Heart right ventricle (tissue), 16 donors: ENCODE results near the gene C4BPB. TPM values are rescaled to one million over a fixed set of nuclear protein-coding genes. Genes with fewer than 3 reads are reported as not detected.

Source experiments
- ATAC-seq, 8 donors: fragments of 200-7000 bp; cut with Tn5 transposase; one replicate each; pipeline ENCODE4 v1.9.1; 2020; ENCODE audit warnings: mild to moderate bottlenecking in 8 of 8, moderate library complexity in 8 of 8, moderate number of reproducible peaks in 1 of 8
- DNase-seq, 2 donors: peaks; one replicate each; pipeline ENCODE4 v3.0.0-alpha.2; 2020
- H3K27ac ChIP-seq, 10 donors: fragments of 200-600 bp; sonication (generic) in 2 of 10; one replicate each; pipeline versions ENCODE4 v1.5.0 to v1.8.0; 2020 to 2022; ENCODE audit warnings: mild to moderate bottlenecking in 3 of 10
- H3K27me3 ChIP-seq, 7 donors: fragments of 200-600 bp; one replicate each; pipeline ENCODE4 v1.8.0; 2021 to 2022; ENCODE audit warnings: mild to moderate bottlenecking in 2 of 7
- H3K36me3 ChIP-seq, 9 donors: fragments of 200-600 bp; sonication (generic) in 1 of 9; one replicate each; pipeline versions ENCODE4 v1.5.0 to v1.8.0; 2020 to 2022; ENCODE audit warnings: mild to moderate bottlenecking in 2 of 9
- H3K4me1 ChIP-seq, 9 donors: fragments of 200-600 bp; sonication (generic) in 1 of 9; one replicate each; pipeline versions ENCODE4 v1.5.0 to v1.8.0; 2020 to 2022; ENCODE audit warnings: mild to moderate bottlenecking in 4 of 9
- H3K4me3 ChIP-seq, 10 donors: fragments of 200-600 bp; sonication (generic) in 2 of 10; one replicate each; pipeline versions ENCODE4 v1.5.0 to v1.8.0; 2020 to 2022; ENCODE audit warnings: mild to moderate bottlenecking in 7 of 10, moderate library complexity in 2 of 10
- H3K9me3 ChIP-seq, 11 donors: fragments of 200-600 bp in 10 of 11; sonication (generic) in 2 of 11; one replicate each; pipeline versions ENCODE4 v1.5.0 to v1.8.0; 2013 to 2022; ENCODE audit warnings: mild to moderate bottlenecking in 2 of 11, control low read depth in 1 of 11, moderate library complexity in 1 of 11
- WGBS, 2 donors: extraction: QIAGEN DNeasy Blood & Tissue Kit; methylation state at CpG; one replicate each; pipeline ENCODE4 v1.1.7; 2013; ENCODE audit warnings: inconsistent platforms in 1 of 2; 5-methylcytosine and 5-hydroxymethylcytosine counted together
- intact Hi-C, 10 donors: fragments of 100-400 bp; cut with DNase I; formaldehyde crosslinking; loops; one replicate each; pipeline versions ENCODE4 v1.11.1 to v1.14.2; 2022
- polyA plus RNA-seq, 2 donors: library from polyadenylated mRNA; stranded (reverse); fragments of 200-250 nt; gene quantifications; one replicate each; pipeline ENCODE4 v1.2.3, GENCODE V29; 2013
- total RNA-seq, 10 donors: library from RNA; stranded (reverse); fragmentation: NEBNext Ultra II Directional in 3 of 10; extraction: Animal tissue kit (Norgen Biotek cat#: 25700) in 3 of 10; gene quantifications; one replicate each; pipeline versions ENCODE4 v1.2.1 to v1.2.4, GENCODE V29; 2021 to 2023
- TF ChIP-seq, protein P1 (sequence below), 9 donors: fragments of 200-600 bp; sonication (generic) in 2 of 9; IDR thresholded peaks; one replicate each; pipeline versions ENCODE4 v1.5.0 to v1.8.0; 2021 to 2022; ENCODE audit warnings: antibody characterized with exemption in 9 of 9, mild to moderate bottlenecking in 5 of 9, moderate library complexity in 1 of 9
- donor health status: Arrhythmogenic right ventricular cardiomyopathy.
- donor health status: ischemic (EF 13 %, LVEDD 7.1; RV severe dilation, severe dysfunction).
- donor health status: healthy with polysubstance abuse.
- donor health status: DM: no; HTN: yes; CAD: no.
- donor health status: DM: no; HTN: no; CAD: no.
- donor health status: ischemic (EF 25% LVEDD 6.9; RV normal size, moderate dysfunction).
- donor health status: ischemic (EF 25% LVEDD 5.7; RV mildly dilated, moderate dysfunction).
- donor health status: healthy.
- donor health status: DM: yes; HTN: yes; CAD: no.
- donor health status: Ischemic cardiomyopathy.
- donor health status: ischemic (EF 35%, LVEDD 5.7; RV mildly dilated, moderate dysfunction).
- donor health status: nonischemic (EF 11% LVEDD 7.7; RV severe dilation, severe dysfunction).
- donor health status: DM: yes; HTN: yes; CAD: no.
- donor health status: PGD.
- donor health status: ischemic (EF 29% LVEDD 5.4; RV normal size, mild dysfunction).
- donor health status: nonischemic (EF 23%, LVEDD 6.1; RV moderate dilation, normal function).

C4BPB gene
- total and polyA plus RNA-seq, 12 donors = 0.06 to 1.7 (median 0.53) TPM; not detected in 8

DNA sequence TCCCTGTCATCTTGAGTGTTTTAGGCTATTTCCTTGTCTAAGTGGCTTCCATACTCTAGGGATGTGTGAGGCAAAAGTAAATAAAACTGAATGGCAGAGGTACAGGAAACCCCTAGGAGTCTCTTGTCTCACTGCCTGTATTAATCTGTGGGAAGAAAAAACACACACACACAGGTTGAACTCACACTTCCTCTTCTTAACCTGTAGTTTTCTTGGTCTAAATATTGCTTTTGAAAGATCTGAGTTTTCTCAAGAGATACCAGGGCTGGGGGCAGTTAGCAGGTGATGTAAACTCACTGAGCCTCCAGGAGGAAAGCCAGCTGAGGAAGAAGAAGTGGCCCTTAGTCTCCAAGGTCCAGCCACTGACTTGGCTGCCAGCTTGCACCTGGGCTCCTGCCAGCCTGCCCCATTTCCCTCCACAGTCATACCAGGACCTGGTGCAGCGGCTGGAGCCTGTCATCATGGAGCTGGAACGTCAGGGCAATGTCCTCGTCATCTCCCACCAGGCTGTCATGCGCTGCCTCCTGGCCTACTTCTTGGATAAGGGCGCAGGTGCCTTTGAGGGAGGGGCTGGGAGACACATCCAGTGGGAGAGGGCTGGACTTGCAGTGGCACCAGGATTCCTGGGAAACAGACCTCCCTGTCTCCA, 18.7 kb upstream of the C4BPB start:
- peak; percentile 55 to 58 for DNase-seq
- Histone ChIP-seq H3K4me1 (peaks cover under 1 to 90% (median 26%) of the 10 kb centered on the region in 9 donors), H3K27ac (peak overlapping the region in 8 of 10 donors; percentile 50 to 80 (median 71)), H3K27me3 (no peaks in the 10 kb centered on the region), H3K36me3 (peaks cover 0 to 100% (median 29%) of the 10 kb centered on the region in 9 donors), H3K9me3 (no peaks in the 10 kb centered on the region), H3K4me3 (no peak overlapping the region)
- WGBS, 2 donors = 50 to 66% methylated on average over 5 of the region's 5 CpGs
- intact Hi-C loops = loop anchor here in 2 of 10 donors (10.0 kb wide), 2 partner anchors 145 to 435 kb away; partner anchors contain the start of genes DYRK3 (in 1 of the 2) and FCMR (in 1 of the 2)
- TF ChIP-seq, protein P1, sequence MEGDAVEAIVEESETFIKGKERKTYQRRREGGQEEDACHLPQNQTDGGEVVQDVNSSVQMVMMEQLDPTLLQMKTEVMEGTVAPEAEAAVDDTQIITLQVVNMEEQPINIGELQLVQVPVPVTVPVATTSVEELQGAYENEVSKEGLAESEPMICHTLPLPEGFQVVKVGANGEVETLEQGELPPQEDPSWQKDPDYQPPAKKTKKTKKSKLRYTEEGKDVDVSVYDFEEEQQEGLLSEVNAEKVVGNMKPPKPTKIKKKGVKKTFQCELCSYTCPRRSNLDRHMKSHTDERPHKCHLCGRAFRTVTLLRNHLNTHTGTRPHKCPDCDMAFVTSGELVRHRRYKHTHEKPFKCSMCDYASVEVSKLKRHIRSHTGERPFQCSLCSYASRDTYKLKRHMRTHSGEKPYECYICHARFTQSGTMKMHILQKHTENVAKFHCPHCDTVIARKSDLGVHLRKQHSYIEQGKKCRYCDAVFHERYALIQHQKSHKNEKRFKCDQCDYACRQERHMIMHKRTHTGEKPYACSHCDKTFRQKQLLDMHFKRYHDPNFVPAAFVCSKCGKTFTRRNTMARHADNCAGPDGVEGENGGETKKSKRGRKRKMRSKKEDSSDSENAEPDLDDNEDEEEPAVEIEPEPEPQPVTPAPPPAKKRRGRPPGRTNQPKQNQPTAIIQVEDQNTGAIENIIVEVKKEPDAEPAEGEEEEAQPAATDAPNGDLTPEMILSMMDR (IDR thresholded peaks at IDR 0.05) = no peak
- ATAC-seq = peak; percentile 56 to 90 (median 76)

DNA sequence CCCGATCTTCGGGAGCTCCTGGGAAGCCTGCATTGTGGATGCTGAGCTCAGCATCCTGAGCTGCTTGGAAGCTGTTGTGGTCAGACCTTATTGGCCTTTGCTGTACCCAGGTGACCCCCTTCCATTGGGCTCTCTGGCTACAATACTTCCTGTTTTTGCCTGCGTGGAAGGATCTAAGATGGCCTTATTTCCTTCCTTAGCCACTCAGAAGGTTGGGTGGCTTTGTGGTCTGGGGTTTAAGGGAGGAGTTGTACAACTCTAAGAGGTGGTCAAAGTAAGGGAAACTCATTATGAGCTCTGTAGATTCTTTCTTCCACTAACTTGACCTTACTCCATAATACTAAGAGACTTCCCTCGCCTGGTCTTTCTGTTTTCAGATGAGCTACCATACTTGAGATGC, 17.8 kb upstream of the C4BPB start:
- intact Hi-C loops = loop anchor here in 2 of 10 donors (10.0 kb wide), 2 partner anchors 146 to 436 kb away; partner anchors contain the start of genes DYRK3 (in 1 of the 2) and FCMR (in 1 of the 2)
- Histone ChIP-seq H3K4me1 (peaks cover 0 to 92% (median 29%) of the 10 kb centered on the region in 9 donors), H3K27me3 (no peaks in the 10 kb centered on the region), H3K27ac (peak overlapping the region in 8 of 10 donors; percentile 50 to 80 (median 71)), H3K36me3 (peaks cover 0 to 100% (median 33%) of the 10 kb centered on the region in 9 donors), H3K4me3 (no peak overlapping the region), H3K9me3 (no peaks in the 10 kb centered on the region)
- DNase-seq (no peak), ATAC-seq (peak in 1 of 8 donors; percentile 33)
- WGBS, 2 donors = 88 to 90% methylated on average over 4 of the region's 4 CpGs
- TF ChIP-seq, protein P1 (IDR thresholded peaks at IDR 0.05) = no peak

DNA sequence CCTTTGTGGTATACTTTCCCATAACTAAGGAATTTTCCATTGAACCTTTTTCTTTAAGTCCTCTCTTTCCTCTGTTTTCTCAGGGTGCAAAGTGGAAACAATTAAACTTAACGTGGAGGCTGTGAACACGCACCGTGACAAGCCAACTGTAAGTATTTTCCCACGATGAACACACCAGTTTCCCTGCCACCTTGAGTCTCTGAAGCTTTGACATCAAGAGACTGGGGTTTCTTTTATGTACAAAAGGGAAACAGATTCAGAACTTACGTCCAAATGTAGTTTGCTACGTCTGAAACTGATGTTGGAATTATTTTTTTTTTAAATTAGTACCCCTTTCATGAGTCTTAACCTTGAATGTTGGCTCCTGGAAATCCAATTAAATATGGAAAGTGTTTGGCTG, 17.2 kb upstream of the C4BPB start:
- Histone ChIP-seq H3K9me3 (no peaks in the 10 kb centered on the region), H3K36me3 (peaks cover 0 to 100% (median 33%) of the 10 kb centered on the region in 9 donors), H3K4me3 (no peak overlapping the region), H3K27me3 (no peaks in the 10 kb centered on the region), H3K4me1 (peaks cover 0 to 93% (median 29%) of the 10 kb centered on the region in 9 donors), H3K27ac (peak overlapping the region in 5 of 10 donors; percentile 3 to 80 (median 75))
- WGBS, 2 donors = 91 to 93% methylated on average over 6 of the region's 6 CpGs
- intact Hi-C loops = loop anchor here in 2 of 10 donors (10.0 kb wide), 2 partner anchors 147 to 437 kb away; partner anchors contain the start of genes DYRK3 (in 1 of the 2) and FCMR (in 1 of the 2)
- ATAC-seq (no peak), DNase-seq (no peak)
- TF ChIP-seq, protein P1 (IDR thresholded peaks at IDR 0.05) = no peak

DNA sequence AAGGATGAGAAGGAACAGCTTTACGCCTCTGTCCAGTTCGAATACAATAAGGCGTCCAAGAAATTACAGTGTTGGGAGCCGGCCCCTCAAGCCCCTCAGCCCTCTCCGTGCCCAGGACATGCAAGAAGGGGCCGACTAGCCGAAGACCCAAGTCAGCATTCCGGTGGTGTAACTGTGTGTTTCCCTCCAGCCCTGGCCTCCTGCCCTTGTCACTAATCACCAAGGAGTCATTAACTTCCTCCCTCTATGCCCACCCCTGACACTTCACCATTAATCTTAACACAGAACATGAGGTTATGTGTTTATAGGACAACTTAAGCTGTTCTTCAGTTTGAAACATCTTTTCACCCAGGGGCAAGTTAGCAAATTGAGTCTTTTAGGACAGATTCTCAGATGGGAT, 16.4 kb upstream of the C4BPB start:
- H3K4me3 ChIP-seq = no peak overlapping the region
- DNase-seq (no peak), ATAC-seq (no peak)
- intact Hi-C loops = loop anchor here in 2 of 10 donors (10.0 kb wide), 2 partner anchors 147 to 437 kb away; partner anchors contain the start of genes DYRK3 (in 1 of the 2) and FCMR (in 1 of the 2)
- peaks cover 0 to 94% (median 35%) of the 10 kb centered on the region in 9 donors for H3K4me1 ChIP-seq
- H3K27ac ChIP-seq = peak overlapping the region in 2 of 10 donors; percentile 79 to 80
- peaks cover 0 to 95% (median 33%) of the 10 kb centered on the region in 9 donors for H3K36me3 ChIP-seq
- H3K27me3 ChIP-seq = no peaks in the 10 kb centered on the region
- TF ChIP-seq, protein P1 (IDR thresholded peaks at IDR 0.05) = no peak
- 85 to 87% methylated on average over 8 of the region's 8 CpGs for WGBS, 2 donors
- H3K9me3 ChIP-seq = no peaks in the 10 kb centered on the region
